Osteoblast (primary cell): ENCODE results near the gene TMPRSS4. TPM values are rescaled to one million over a fixed set of nuclear protein-coding genes. Genes with fewer than 3 reads are reported as not detected.

Experiments
- DNase-seq: peaks from one replicate; pipeline ENCODE4 v3.0.0; 2011; ENCODE audit warnings: low spot score, mixed read lengths; ENCODE audit not compliant: insufficient read length; ENCODE audit errors: missing footprints
- H2AFZ ChIP-seq: 2 replicates; pipeline ENCODE4 v1.6.0; 2011; ENCODE audit warnings: mild to moderate bottlenecking, low read length
- H3K27ac ChIP-seq: 2 replicates; pipeline ENCODE4 v1.5.1; 2011; ENCODE audit warnings: mild to moderate bottlenecking, low read depth, low read length, moderate library complexity
- H3K27me3 ChIP-seq: 2 replicates; pipeline ENCODE4 v1.6.0; 2012; ENCODE audit warnings: mild to moderate bottlenecking, control low read depth, inconsistent platforms, low read length, moderate library complexity; ENCODE audit not compliant: insufficient read depth
- H3K36me3 ChIP-seq: 2 replicates; pipeline ENCODE4 v1.5.1; 2011; ENCODE audit warnings: mild to moderate bottlenecking, low read length, control low read depth, moderate library complexity; ENCODE audit not compliant: insufficient read depth
- H3K4me1 ChIP-seq: 2 replicates; pipeline ENCODE4 v1.5.1; 2011; ENCODE audit warnings: mild to moderate bottlenecking, low read length, control low read depth, moderate library complexity; ENCODE audit not compliant: insufficient read depth
- H3K4me2 ChIP-seq: 2 replicates; pipeline ENCODE4 v1.6.0; 2011; ENCODE audit warnings: mild to moderate bottlenecking, low read length; ENCODE audit not compliant: insufficient read depth
- H3K4me3 ChIP-seq: fragments of 200-600 bp; sonication (generic); 3 replicates; pipeline ENCODE4 v1.5.1; 2012; ENCODE audit warnings: mild to moderate bottlenecking, low read length, inconsistent platforms; ENCODE audit not compliant: insufficient read depth
- H3K79me2 ChIP-seq: 2 replicates; pipeline ENCODE4 v1.6.0; 2012; ENCODE audit warnings: mild to moderate bottlenecking, low read length, control low read depth, inconsistent platforms; ENCODE audit not compliant: insufficient read depth
- H3K9me3 ChIP-seq: 2 replicates; pipeline ENCODE4 v1.5.1; 2011; ENCODE audit warnings: low read depth, low read length, control low read depth
- H4K20me1 ChIP-seq: 2 replicates; pipeline ENCODE4 v1.6.0; 2012; ENCODE audit warnings: mild to moderate bottlenecking, low read length, control low read depth; ENCODE audit not compliant: insufficient read depth
- CTCF ChIP-seq: IDR thresholded peaks from 2 replicates; pipeline ENCODE4 v1.5.1; 2011; ENCODE audit warnings: mild to moderate bottlenecking, low read depth, low read length, moderate library complexity; ENCODE audit errors: extremely low read depth
- total RNA-seq: library from RNA; depleted of rRNA; stranded (reverse); fragments of >200 nt; gene quantifications from 2 replicates; pipeline ENCODE4 v1.2.3, GENCODE V29; 2012

Gene TMPRSS4
- total RNA-seq, 1 donor: not detected

GRCh38 chr11:118086913-118087768, 10.3 kb downstream of the TMPRSS4 start, which contains the start of gene SMIM35:
Gene SMIM35 (minus strand): TSS chr11:118086963. CDS start chr11:118086757, 206 bp downstream.
- no peak for TF ChIP-seq CTCF
- no peak for DNase-seq
- no peaks in the 10 kb centered on the region for H3K79me2 ChIP-seq
- no peaks in the 10 kb centered on the region for H3K9me3 ChIP-seq
- no peak within 1 kb of the TSS for H2AFZ ChIP-seq
- no peak within 1 kb of the TSS for H3K4me3 ChIP-seq
- no peaks in the 10 kb centered on the region for H3K36me3 ChIP-seq
- H3K4me2 ChIP-seq: no peak within 1 kb of the TSS
- H3K4me1 ChIP-seq: no peaks in the 10 kb centered on the region
- H3K27ac ChIP-seq: no peak within 1 kb of the TSS
- peaks cover 3% of the 10 kb centered on the region for H3K27me3 ChIP-seq
- H4K20me1 ChIP-seq: no peaks in the 10 kb centered on the region

- Histone ChIP-seq H3K79me2 (no peaks in the 10 kb centered on the region), H2AFZ (no peak overlapping the region), H3K4me2 (no peak overlapping the region), H3K4me3 (no peak overlapping the region), H3K4me1 (no peaks in the 10 kb centered on the region), H3K27ac (no peak overlapping the region), H3K27me3 (peaks cover 3% of the 10 kb centered on the region), H3K9me3 (no peaks in the 10 kb centered on the region), H4K20me1 (no peaks in the 10 kb centered on the region), H3K36me3 (no peaks in the 10 kb centered on the region)
- no peak for DNase-seq
- TF ChIP-seq CTCF: no peak
These were observed 11.1 kb downstream of the TMPRSS4 start for GRCh38 chr11:118087931-118088330.

DNA sequence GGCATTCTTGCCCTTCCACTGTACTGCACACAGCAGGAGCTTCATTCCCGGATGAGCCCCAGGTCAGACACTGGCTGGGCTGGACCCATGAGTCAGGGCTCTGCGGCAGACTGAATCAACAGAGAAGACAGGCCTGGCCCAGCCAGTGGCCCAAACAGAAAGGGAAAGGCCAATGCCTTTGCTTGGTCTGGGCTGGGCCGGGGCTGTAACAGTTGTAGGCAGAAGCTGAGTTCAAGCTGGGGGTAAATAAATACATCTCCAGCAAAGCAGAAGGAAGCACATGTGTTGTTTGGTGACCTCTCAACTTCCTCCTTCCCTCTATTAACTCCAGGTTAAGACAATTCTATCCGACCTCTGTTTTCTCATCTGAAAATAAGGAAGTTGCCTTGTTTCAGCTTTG, 11.7 kb downstream of the TMPRSS4 start:
- Histone ChIP-seq H3K79me2 (no peaks in the 10 kb centered on the region), H3K36me3 (no peaks in the 10 kb centered on the region), H3K4me2 (no peak overlapping the region), H2AFZ (no peak overlapping the region), H3K27ac (no peak overlapping the region), H3K4me3 (no peak overlapping the region), H3K27me3 (no peaks in the 10 kb centered on the region), H3K9me3 (no peaks in the 10 kb centered on the region), H4K20me1 (no peaks in the 10 kb centered on the region), H3K4me1 (no peaks in the 10 kb centered on the region)
- DNase-seq: no peak
- TF ChIP-seq CTCF: no peak

GRCh38 chr11:118090545-118091162, 13.8 kb downstream of the TMPRSS4 start:
- DNase-seq: no peak
- no peaks in the 10 kb centered on the region for H3K79me2 ChIP-seq
- H3K4me1 ChIP-seq: no peaks in the 10 kb centered on the region
- H3K27ac ChIP-seq: no peak overlapping the region
- H3K27me3 ChIP-seq: no peaks in the 10 kb centered on the region
- no peak overlapping the region for H3K4me2 ChIP-seq
- TF ChIP-seq CTCF: no peak
- H3K9me3 ChIP-seq: no peaks in the 10 kb centered on the region
- no peak overlapping the region for H3K4me3 ChIP-seq
- H2AFZ ChIP-seq: no peak overlapping the region
- H4K20me1 ChIP-seq: no peaks in the 10 kb centered on the region
- no peaks in the 10 kb centered on the region for H3K36me3 ChIP-seq
